K562 (cell line): ENCODE data around the gene MLXIPL. TPM values are rescaled to one million over a fixed set of nuclear protein-coding genes. Genes with fewer than 3 reads are reported as not detected.

Experiments
- ATF1 ChIP-seq, 2 experiments: fragments of 450-650 bp in 1 of 2; IDR thresholded peaks; 2 replicates each; pipeline ENCODE4 v1.6.1; 2016; ENCODE audit warnings: missing compliant biosample characterization in 1 of 2, missing genetic modification characterization in 1 of 2
- ATF6 ChIP-seq: sonication (generic); formaldehyde crosslinking; IDR thresholded peaks from 2 replicates; pipeline ENCODE4 v1.4.0; 2020; ENCODE audit warnings: mild to moderate bottlenecking, missing genetic modification reagents
- BRD9 ChIP-seq: fragments of 450-650 bp; IDR thresholded peaks from 2 replicates; pipeline ENCODE4 v1.6.1; 2018; ENCODE audit warnings: low read depth; ENCODE audit not compliant: partially characterized antibody
- GATAD2A ChIP-seq: fragments of 450-650 bp; IDR thresholded peaks from 2 replicates; pipeline ENCODE4 v1.6.1; 2017
- GTF2B ChIP-seq: IDR thresholded peaks from 2 replicates; pipeline ENCODE4 v1.6.1; 2011; ENCODE audit not compliant: insufficient read length; ENCODE audit errors: extremely low read depth
- HCFC1 ChIP-seq: IDR thresholded peaks from 2 replicates; pipeline ENCODE4 v1.6.1; 2012; ENCODE audit warnings: low read depth, low read length, improper control_type of control experiment
- HMGN3 ChIP-seq: IDR thresholded peaks from 2 replicates; pipeline ENCODE4 v1.6.1; 2011; ENCODE audit warnings: borderline replicate concordance, low read depth, mild to moderate bottlenecking, mixed read lengths, low read length; ENCODE audit not compliant: insufficient read length; ENCODE audit errors: extremely low read depth
- MCM7 ChIP-seq, 2 experiments: fragments of 450-650 bp; IDR thresholded peaks; 2 replicates each; pipeline ENCODE4 v1.6.1; 2016 to 2018
- NCOR1 ChIP-seq: fragments of 450-650 bp; IDR thresholded peaks from 2 replicates; pipeline ENCODE4 v1.6.1; 2016; ENCODE audit warnings: mild to moderate bottlenecking, moderate library complexity
- NFIC ChIP-seq: fragments of 450-650 bp; IDR thresholded peaks from 2 replicates; pipeline ENCODE4 v1.6.1; 2017; ENCODE audit warnings: mild to moderate bottlenecking, inconsistent platforms
- PKNOX1 ChIP-seq: fragments of 450-650 bp; IDR thresholded peaks from 2 replicates; pipeline ENCODE4 v1.6.1; 2016
- POLR2A ChIP-seq: fragments of 450-650 bp; conservative IDR thresholded peaks from 2 replicates; pipeline ENCODE4 v1.6.1; 2016
- POLR2AphosphoS2 ChIP-seq: IDR thresholded peaks from 2 replicates; pipeline ENCODE4 v1.6.1; 2012; ENCODE audit warnings: low read length, improper control_type of control experiment
- POLR2AphosphoS5 ChIP-seq: IDR thresholded peaks from 2 replicates; pipeline ENCODE4 v1.6.1; 2011; ENCODE audit warnings: mild to moderate bottlenecking, low read depth, low read length, moderate library complexity; ENCODE audit not compliant: control insufficient read depth, insufficient read depth
- POU5F1 ChIP-seq: fragments of 150-350 bp; IDR thresholded peaks from 2 replicates; pipeline ENCODE4 v1.6.1; 2014; ENCODE audit warnings: borderline replicate concordance, low read length, low read depth, mild to moderate bottlenecking; ENCODE audit not compliant: partially characterized antibody
- PRMT5 ChIP-seq: sonication (generic); formaldehyde crosslinking; IDR thresholded peaks from 2 replicates; pipeline ENCODE4 v1.5.0; 2020; ENCODE audit warnings: missing genetic modification reagents
- PTRF ChIP-seq: fragments of 450-650 bp; IDR thresholded peaks from 2 replicates; pipeline ENCODE4 v1.6.1; 2016; ENCODE audit warnings: mild to moderate bottlenecking, missing genetic modification characterization, missing compliant biosample characterization
- RBFOX2 ChIP-seq: fragments of 200-400 bp; formaldehyde crosslinking; IDR thresholded peaks from 2 replicates; pipeline ENCODE4 v1.6.1; 2017; ENCODE audit warnings: low read depth, mild to moderate bottlenecking, low read length, moderate library complexity
- SREBF1 ChIP-seq: fragments of 150-350 bp; IDR thresholded peaks from 2 replicates; pipeline ENCODE4 v1.6.1; 2014; ENCODE audit warnings: antibody characterized with exemption, low read depth, low read length, borderline replicate concordance
- TAF7 ChIP-seq: fragments of 450-650 bp; IDR thresholded peaks from 2 replicates; pipeline ENCODE4 v1.6.1; 2016; ENCODE audit warnings: missing genetic modification characterization, missing compliant biosample characterization
- XRCC3 ChIP-seq: fragments of 450-650 bp; IDR thresholded peaks from 2 replicates; pipeline ENCODE4 v1.6.1; 2017; ENCODE audit warnings: mild to moderate bottlenecking, moderate library complexity
- ZBTB17 ChIP-seq: fragments of 450-650 bp; formaldehyde crosslinking; IDR thresholded peaks from 2 replicates; pipeline ENCODE4 v1.4.0; 2020; ENCODE audit warnings: mild to moderate bottlenecking
- ZKSCAN1 ChIP-seq: fragments of 150-350 bp; IDR thresholded peaks from 2 replicates; pipeline ENCODE4 v1.6.1; 2016; ENCODE audit warnings: low read depth, low read length
- ZNF174 ChIP-seq: fragments of 250-450 bp; sonication (Bioruptor Pico); IDR thresholded peaks from 2 replicates; pipeline ENCODE4 v1.4.0; 2020; ENCODE audit warnings: mild to moderate bottlenecking
- ZNF408 ChIP-seq: fragments of 250-450 bp; sonication (Bioruptor Pico); IDR thresholded peaks from 2 replicates; pipeline ENCODE4 v1.4.0; 2020; ENCODE audit warnings: low read depth, mild to moderate bottlenecking, moderate library complexity
- ZNF507 ChIP-seq: conservative IDR thresholded peaks from 2 replicates; pipeline ENCODE4 v1.6.1; 2017; ENCODE audit warnings: missing genetic modification characterization, missing compliant biosample characterization
- ZNF589 ChIP-seq: fragments of 200-800 bp; sonication (Bioruptor generic); IDR thresholded peaks from 2 replicates; pipeline ENCODE4 v1.6.1; 2016; ENCODE audit warnings: low read depth, missing genetic modification characterization, missing compliant biosample characterization
- ZSCAN32 ChIP-seq: fragments of 450-650 bp; formaldehyde crosslinking; IDR thresholded peaks from 2 replicates; pipeline ENCODE4 v1.4.0; 2020; ENCODE audit warnings: mild to moderate bottlenecking, moderate library complexity
- polyA plus RNA-seq, 8 experiments: library from polyadenylated mRNA; depleted of rRNA in 4 of 8; stranded (reverse) in 5 of 8; unstranded in 3 of 8; fragments of >200 nt; fragmentation: Nextera tagmentation in 2 of 8; fragmentation: Illumina TruSeq in 1 of 8; extraction: Ambion mirVana in 2 of 8; extraction: Trizol in 1 of 8; gene quantifications; 2 replicates each; pipeline versions ENCODE4 v1.2.1 to v1.2.3, GENCODE V29; 2011 to 2014; ENCODE audit warnings: inconsistent platforms in 1 of 8, missing spikeins in 1 of 8
- total RNA-seq, 7 experiments: library from RNA; depleted of rRNA in 6 of 7; stranded (reverse); fragments of >200 nt in 6 of 7; fragmentation: Illumina TruSeq in 2 of 7; extraction: Trizol in 2 of 7; gene quantifications; 2 replicates each; pipeline versions ENCODE4 v1.2.1 to v1.2.3, GENCODE V29; 2011 to 2021; ENCODE audit warnings: low replicate concordance in 1 of 7

MLXIPL gene
- total and polyA plus RNA-seq, 9 of the 15 experiments (the other 6 are each of a cell fraction or from before 2014, with no cell fraction given): 0.11 to 18.4 (median 1.4) TPM

GRCh38 chr7:73557397-73558257, 66.7 kb downstream of the MLXIPL start, which contains the start of gene BCL7B (continued):
- TF ChIP-seq ATF1 (CRISPR knock-in tag; IDR thresholded peaks at IDR 0.05): no peak
- TF ChIP-seq ATF1 (tag; IDR thresholded peaks at IDR 0.05): peak; percentile 85
- no peak for TF ChIP-seq MCM7 (IDR thresholded peaks at IDR 0.05)
- peak; percentile 57; the same call in 1 of the 2 replicates for TF ChIP-seq ZNF589 (CRISPR knock-in tag)
- TF ChIP-seq ZSCAN32 (CRISPR knock-in tag): no peak
- peak; percentile 89 for TF ChIP-seq POLR2A
- peak; percentile 50 for TF ChIP-seq NFIC
- peak; percentile 10; the same call in 1 of the 2 replicates for TF ChIP-seq ZKSCAN1
- TF ChIP-seq HCFC1: no peak; the same call in 1 of the 2 replicates
- TF ChIP-seq ZNF174 (CRISPR knock-in tag): no peak
- peak; percentile 52 for TF ChIP-seq NCOR1
- TF ChIP-seq PRMT5 (CRISPR knock-in tag): no peak
- no peak for TF ChIP-seq POLR2AphosphoS2
- peak; percentile 91 for TF ChIP-seq HMGN3
- no peak for TF ChIP-seq PKNOX1
- TF ChIP-seq ZBTB17: peak; percentile 86
- peak; percentile 91 for TF ChIP-seq RBFOX2
- 0 out of 2 replicates have a peak, but pooled peaks have one; percentile 31 for TF ChIP-seq POLR2AphosphoS5
- no peak for TF ChIP-seq XRCC3
- TF ChIP-seq TAF7: peak; percentile 50
- no peak for TF ChIP-seq PTRF
- TF ChIP-seq ZNF507 (tag): no peak
- TF ChIP-seq ATF6 (CRISPR knock-in tag): peak; percentile 97; the same call in 1 of the 2 replicates
- TF ChIP-seq POU5F1: peak; percentile 19
- no peak for TF ChIP-seq SREBF1
- TF ChIP-seq GTF2B: no peak
- no peak; the same call in none of the 2 replicates for TF ChIP-seq GATAD2A
- no peak for TF ChIP-seq BRD9
- TF ChIP-seq ZNF408 (CRISPR knock-in tag): no peak
